Erythroblast (primary cell): Measurements from ENCODE around the gene PACS1.

Experiments
- DNase-seq, 2 experiments: peaks; one replicate each; lab custom pipeline; 2025; lab: John Stamatoyannopoulos, UW
- GATA1 ChIP-seq: IDR thresholded peaks from 2 replicates; pipeline ENCODE4 v1.6.1; 2011; ENCODE audit warnings: low read depth, mild to moderate bottlenecking, control low read depth, low read length, moderate library complexity
- POLR2A ChIP-seq: IDR thresholded peaks from 2 replicates; pipeline ENCODE4 v1.6.1; 2011; ENCODE audit warnings: mild to moderate bottlenecking, low read length

Gene PACS1

DNA sequence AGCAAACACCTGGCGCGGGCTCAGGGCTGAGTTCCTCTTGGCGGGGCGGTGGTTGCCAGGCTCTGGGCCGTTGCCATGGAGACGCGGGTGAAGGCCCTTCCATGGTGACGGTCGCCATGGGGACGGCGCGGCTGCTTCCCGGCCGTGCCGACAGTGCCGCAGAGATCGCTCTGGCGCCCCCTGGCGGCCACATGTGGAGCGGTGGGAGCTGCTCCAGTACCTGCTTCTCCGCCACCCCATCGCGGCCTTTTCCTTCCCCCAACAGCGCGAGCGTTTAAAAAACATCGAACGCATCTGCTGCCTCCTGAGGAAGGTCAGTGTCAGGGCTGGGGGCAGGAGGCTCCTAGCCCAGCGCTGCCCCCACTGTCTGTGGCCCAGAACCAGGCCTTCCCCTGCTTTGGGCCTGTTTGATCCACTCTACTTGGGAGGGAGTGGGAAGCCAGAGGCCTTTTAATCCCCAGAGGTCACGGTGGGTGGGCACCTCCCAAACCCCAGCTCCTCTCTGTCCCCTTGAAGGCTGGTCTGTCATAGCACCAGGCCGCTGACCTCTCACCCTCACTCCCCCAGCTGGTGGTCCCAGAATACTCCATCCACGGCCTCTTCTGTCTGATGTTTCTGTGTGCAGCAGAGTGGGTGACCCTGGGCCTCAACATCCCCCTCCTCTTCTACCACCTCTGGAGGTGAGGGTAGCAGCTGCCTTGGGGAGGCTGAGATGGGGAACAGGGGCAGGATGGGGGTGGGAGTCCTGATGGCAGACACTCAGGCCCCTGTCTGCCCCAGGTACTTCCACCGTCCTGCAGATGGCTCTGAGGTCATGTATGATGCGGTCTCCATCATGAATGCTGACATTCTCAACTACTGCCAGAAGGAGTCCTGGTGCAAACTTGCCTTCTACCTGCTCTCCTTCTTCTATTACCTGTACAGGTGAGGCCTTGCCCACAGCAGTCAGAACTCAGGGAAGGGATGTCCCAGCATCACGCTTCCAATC, 212.7 kb downstream of the PACS1 start:
- peak; percentile 98 to 99 for DNase-seq
- TF ChIP-seq GATA1 (no peak), POLR2A (peak; percentile 53)

DNA sequence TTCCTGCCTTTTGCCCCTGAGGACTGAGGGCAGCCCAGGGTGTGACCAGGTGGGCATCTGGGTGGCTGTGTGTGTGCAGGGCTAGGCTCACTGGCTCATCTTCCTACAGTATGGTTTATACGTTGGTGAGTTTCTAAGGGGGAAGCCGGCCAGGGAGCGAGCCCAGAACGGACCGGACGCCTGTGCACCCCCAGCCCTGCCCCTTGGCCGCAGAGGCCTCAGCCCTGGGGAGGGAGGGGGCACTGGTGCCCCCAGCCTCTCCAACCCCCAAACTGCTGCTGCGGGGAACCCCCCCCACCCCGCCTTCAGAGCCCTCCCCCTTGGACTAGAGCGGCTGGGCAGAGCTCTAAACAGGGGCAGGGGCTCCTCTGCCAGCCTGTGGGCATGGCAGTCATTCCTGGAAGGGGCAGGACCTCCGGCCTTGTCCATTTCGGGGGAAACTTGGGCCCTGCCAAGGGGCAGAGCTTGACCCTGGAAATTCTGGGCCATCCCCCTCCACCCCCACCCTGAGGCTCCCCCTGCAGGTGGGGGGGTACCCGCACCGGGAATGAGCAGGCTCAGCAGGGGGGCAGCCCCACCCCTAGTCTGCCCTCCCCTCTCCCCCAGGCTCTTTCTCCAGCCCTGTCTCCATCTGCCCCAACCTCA, 213.5 kb downstream of the PACS1 start:
- no peak for DNase-seq
- no peak for TF ChIP-seq GATA1
- no peak for TF ChIP-seq POLR2A

DNA sequence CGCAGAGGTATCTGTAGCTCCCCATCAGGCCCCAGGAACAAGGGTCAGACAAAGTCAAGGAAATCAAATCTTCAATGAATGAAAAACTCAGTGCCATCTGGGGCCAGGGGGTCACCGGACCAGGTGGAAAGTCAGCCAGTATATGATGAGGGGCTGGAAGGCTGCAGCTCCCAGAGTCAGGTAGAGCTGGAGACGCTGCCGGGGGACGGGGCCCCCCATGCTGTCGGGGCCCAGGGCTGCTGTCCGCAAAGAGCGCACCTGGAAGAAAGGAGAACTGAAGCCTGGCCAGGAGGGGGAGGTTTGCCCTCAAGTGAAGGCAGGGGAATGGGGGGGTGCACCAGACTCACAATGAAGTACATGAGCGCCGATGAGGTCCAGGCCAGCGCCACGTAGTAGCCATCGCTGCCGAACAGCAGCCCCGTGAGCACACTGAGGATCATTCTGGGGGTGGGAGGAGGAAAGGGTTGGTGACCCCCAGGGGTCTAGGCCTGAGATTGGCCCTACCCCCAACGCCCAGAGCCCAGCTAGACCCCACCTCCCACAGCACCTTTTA, 214.5 kb downstream of the PACS1 start:
- TF ChIP-seq GATA1 (no peak), POLR2A (no peak)
- no peak for DNase-seq

DNA sequence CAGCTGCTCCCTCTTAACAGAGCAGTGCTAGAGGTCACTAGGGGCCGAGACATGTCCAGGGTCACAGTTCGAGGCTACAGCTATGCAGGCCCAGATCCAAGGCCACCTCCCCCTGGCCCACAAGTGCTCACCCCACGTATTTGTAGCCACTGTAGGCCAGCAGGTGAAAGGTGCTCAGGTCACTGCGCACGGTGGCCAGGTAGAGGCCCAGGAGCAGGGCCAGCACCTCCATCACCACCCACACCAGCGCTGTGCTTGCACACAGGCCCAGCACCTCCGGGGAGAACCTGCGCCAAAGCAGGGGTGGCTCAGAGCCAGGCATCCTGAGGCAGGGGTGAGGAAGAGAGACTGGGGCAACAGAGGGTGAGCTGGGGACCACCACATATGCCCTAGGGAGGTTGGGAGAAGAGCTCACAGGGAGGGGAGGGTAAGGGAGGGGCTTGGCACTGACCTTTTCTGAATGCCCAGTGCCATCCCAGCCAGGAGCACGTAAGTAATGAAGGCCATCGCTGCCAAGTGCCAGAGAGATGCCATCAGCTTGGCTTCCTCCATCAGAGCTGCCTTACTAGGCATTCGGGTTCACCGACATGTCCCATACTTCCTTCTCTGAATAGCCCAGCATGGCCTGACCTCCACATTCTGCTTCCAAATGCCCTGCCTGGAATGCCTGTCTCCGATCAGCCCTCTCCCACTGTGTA, 215.3 kb downstream of the PACS1 start:
- DNase-seq = no peak
- TF ChIP-seq GATA1 = no peak
- TF ChIP-seq POLR2A = no peak

DNA sequence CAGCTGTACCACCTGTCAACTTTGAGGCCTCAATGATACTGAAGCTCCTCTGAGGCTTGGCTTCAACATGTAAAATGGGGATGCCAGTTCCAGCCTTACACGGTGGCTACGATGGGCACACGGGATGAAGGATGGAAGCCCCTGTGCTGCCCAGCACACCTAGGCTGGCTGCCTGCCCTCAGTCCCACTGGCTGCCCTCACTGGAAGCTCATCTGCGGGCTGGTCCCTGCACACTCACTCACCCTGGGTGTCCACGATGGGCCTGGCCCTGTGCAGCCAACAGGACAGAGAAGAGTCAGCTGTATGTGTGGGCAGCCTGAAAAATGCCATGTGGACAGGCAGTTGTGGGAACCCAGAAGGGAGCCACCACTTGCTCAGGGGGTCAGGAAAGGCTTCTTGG, 216.6 kb downstream of the PACS1 start:
- TF ChIP-seq POLR2A (no peak), GATA1 (no peak)
- no peak for DNase-seq

DNA sequence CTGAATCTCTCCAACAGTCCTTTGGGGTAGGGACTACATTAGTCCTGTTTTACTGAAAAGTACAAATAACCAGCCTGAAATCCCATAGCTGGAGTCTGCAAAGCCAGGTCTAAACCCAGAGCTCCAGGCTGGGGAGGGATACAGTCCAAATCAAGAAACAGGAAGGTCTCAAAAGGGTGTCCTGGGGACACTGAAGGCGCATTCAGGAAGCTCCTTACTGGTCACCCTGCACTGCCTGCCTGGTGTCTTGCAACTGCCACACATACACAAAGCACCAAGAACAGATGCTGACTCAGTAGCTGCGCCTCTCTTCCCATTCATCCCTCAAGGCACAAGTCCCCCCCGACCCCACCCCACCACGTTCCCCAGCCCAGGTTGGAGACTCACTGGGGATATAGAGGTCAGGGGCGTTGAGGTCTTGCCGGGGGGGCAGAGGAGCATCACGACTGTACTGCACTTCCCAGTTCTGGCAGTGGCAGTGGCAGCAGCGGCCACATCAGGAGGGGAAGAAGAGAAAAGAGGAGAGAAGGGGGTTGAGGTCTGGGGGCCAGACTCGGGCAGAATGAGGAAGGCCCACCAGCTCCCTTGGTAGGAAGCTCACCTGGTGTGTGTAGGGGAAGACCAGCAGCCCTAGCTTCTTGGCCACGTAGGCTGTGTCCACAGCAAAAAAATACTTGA, 217.3 kb downstream of the PACS1 start:
- TF ChIP-seq GATA1 (no peak), POLR2A (no peak)
- no peak for DNase-seq

DNA sequence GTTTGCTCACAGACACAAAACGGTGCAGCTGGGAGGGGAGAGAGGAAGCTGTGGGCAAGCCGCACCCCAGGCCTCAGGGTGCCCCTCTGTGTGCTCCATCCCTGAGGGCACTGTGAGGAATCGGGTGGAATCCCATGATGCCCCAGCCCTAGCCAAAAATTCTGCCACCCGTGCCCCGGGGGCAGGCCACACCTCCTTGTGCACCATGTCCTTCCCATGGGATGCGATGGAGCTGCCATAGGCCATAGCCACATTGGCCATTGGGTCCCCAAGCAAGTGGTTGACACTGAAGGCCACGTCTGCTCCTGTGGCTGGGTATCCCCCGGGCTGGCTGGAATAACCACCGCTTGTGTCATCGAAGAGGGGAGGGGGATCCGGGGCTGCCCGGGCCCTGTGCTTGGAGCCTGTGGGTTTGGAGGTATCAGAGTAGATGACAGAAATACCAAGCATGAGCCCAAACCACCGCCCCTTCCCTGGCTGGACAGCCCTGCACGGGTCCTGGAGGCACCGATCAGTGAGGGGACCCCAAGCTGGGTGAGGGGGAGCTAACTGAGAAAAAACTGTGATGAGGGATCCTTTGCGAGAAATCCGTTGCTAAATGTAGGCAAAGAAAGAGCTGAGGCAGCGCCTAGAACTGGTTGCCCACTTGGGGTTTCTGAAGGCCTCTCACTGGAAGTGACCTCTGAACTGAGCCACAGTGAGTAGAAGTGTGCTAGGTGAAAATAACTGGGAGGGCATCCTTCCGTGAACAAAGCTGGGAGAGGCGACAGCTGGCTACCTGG, 218.0 kb downstream of the PACS1 start:
- no peak for DNase-seq
- no peak for TF ChIP-seq POLR2A
- no peak for TF ChIP-seq GATA1

DNA sequence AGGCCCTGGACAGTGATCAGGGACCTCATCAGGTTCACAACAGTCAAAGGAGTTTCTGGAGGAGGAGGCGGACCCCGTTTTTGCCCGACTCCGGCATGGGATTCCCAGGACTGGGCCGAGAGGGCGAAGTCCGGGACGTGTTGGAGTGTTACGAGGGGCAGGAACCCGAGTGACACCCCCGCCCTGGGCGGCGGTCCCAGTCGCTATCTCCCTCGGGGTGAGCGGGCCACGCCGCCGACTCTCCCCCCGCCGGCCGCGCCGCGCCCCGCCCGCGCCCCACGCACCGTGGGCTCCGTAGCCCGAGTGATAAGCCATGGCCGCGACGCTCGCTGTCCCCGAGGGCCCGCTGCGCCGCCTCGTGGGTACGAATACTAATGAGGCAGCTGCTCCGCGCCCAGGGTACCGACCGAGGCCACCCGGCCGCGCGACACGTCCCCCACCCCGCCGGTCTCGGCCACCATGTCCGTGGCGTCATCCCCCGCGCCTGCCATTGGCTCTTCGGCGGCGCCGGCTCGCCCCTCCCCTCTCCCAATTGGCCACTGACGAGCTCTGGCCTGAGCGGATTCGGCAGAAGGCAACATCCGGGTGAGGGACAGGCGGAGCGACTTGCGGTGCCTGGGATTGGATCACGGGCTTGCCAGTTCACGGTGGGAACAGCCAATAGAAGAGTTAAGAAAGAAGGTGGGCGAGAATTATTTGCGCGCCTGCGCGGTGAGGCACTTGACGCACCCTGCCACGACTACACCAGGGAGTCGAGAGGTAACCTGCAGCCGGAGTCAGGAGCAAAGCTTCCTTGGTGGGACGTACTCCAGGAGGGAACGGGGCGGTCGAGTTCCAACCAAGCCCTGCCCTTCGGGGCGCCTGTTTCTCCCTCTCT, 218.8 kb downstream of the PACS1 start, which contains the start of gene YIF1A:
TSS of gene YIF1A (minus strand) at position 473 of the 877 bp plus-strand sequence. CDS start at position 315, 158 bp downstream.
- TF ChIP-seq POLR2A (peak; percentile 94), GATA1 (no peak)
- peak; percentile 99 for DNase-seq

DNA sequence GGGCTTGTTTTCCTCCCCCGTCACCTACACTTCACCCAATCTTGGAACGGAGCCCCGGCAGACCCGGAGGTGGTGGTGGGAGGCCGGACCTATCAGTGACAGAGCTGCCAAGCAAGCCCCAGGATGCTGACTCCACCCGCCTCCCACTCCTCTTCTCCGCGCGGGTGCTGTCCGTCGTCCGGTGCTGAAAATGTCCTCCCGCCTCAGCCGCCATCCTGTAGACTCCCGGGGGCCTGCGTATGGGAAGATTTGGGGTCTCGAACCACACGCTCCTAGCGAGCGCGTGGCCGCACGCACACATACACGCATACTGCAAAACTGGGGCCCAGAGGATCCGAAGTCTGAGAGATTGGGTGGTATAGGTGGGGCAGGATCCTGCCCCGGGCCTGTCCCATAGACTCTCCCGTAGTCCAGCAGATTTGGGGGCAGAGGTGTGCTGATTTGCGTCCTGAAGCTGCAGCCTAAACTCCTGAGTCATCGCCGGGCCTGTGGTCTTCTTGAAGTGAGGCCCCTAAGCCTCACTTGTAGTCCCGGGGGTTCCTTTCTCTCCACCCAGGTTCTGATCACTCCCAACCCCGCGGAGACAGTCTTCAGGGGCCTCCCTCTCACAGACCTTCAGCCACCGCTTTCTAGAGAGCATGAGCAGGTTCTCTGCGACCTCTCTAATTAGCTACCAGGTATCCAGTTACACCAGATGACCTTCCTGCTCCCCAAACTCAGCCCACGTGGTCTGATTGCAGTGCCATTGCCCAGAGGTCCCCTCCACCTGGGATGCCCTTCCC, 219.7 kb downstream of the PACS1 start:
- no peak for TF ChIP-seq POLR2A
- no peak for TF ChIP-seq GATA1
- DNase-seq = peak; percentile 82

DNA sequence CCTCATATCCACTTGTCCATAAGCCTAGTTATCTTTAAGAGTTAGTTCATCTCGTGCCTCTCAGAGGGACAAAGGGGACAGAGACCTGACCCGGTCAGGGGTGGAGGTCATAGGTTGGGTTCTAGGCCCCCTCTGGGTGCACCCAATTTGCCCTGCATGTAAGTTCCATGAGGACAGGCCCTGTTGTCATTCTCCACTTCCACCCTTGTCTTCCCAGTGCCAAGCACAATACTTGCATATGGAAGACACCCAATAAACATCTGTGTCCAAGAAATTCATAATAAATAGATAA, 220.2 kb downstream of the PACS1 start:
- TF ChIP-seq POLR2A (no peak), GATA1 (no peak)
- DNase-seq = no peak

DNA sequence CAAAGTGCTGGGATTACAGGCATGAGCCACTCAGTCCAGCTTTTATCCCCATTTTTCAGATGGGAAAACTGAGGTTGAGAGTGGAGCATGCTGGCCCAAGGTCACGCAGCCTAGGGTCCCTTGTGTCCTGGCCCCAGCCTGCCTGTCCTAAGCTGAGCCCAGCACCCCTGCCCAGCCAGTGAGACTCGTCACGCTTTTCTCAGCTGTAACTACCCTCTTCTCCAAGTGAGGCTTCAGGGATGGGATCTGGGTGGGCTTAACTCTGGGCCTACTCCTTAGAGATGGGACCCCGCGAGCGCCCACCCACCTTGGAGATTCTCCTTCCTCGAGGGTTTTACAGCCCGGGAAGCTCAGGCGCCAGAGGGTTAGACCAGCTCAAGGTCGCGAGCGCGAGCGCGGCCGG, 221.2 kb downstream of the PACS1 start:
- no peak for DNase-seq
- TF ChIP-seq GATA1 (no peak), POLR2A (no peak)
